Upper lobe of left lung (tissue), 6 donors: ENCODE results near the gene FARSB. TPM values are rescaled to one million over a fixed set of nuclear protein-coding genes. Genes with fewer than 3 reads are reported as not detected.

Experiments
- ATAC-seq, 2 donors: fragments of 200-7000 bp; cut with Tn5 transposase; one replicate each; pipeline ENCODE4 v1.9.1; 2022; ENCODE audit warnings: mild to moderate bottlenecking in 2 of 2, moderate library complexity in 2 of 2; ENCODE audit not compliant: low FRiP score in 2 of 2
- DNase-seq, 2 donors: peaks; one replicate each; pipeline ENCODE4 v3.0.0-alpha.2; 2019 to 2020
- H3K27ac ChIP-seq, 4 donors: fragments of 200-600 bp; sonication (generic); one replicate each; pipeline ENCODE4 v1.5.1; 2016 to 2019
- H3K27me3 ChIP-seq, 4 donors: fragments of 200-600 bp; sonication (generic); one replicate each; pipeline ENCODE4 v1.5.1; 2017 to 2019
- H3K36me3 ChIP-seq, 4 donors: fragments of 200-600 bp; sonication (generic); one replicate each; pipeline ENCODE4 v1.5.1; 2016 to 2019
- H3K4me1 ChIP-seq, 4 donors: fragments of 200-600 bp; sonication (generic); one replicate each; pipeline ENCODE4 v1.5.1; 2018 to 2019
- H3K4me3 ChIP-seq, 4 donors: fragments of 200-600 bp; sonication (generic); one replicate each; pipeline ENCODE4 v1.5.1; 2017 to 2019; ENCODE audit warnings: mild to moderate bottlenecking in 2 of 4, moderate library complexity in 1 of 4
- H3K9me3 ChIP-seq, 4 donors: fragments of 200-600 bp; sonication (generic); one replicate each; pipeline ENCODE4 v1.5.1; 2018 to 2019
- EP300 ChIP-seq, 4 donors: sonication (generic); formaldehyde crosslinking; IDR thresholded peaks; one replicate each; pipeline ENCODE4 v1.5.1; 2017; ENCODE audit warnings: antibody characterized with exemption in 4 of 4, control low read depth in 2 of 4
- POLR2A ChIP-seq, 4 donors: fragments of 450-650 bp; IDR thresholded peaks; one replicate each; pipeline ENCODE4 v1.5.1; 2016 to 2017; ENCODE audit warnings: antibody characterized with exemption in 4 of 4, mild to moderate bottlenecking in 2 of 4
- POLR2AphosphoS5 ChIP-seq, 2 donors: sonication (generic); formaldehyde crosslinking; IDR thresholded peaks; one replicate each; pipeline ENCODE4 v1.5.1; 2017; ENCODE audit warnings: antibody characterized with exemption in 2 of 2
- WGBS, 2 donors: methylation state at CpG; one replicate each; pipeline ENCODE4 v1.1.5; 2017 to 2018; 5-methylcytosine and 5-hydroxymethylcytosine counted together
- total RNA-seq, 6 donors: library from RNA; depleted of rRNA in 4 of 6; stranded (reverse); fragments of >200 nt in 4 of 6; gene quantifications; one replicate each; pipeline versions ENCODE4 v1.1.0 to v1.2.1, GENCODE V29; 2016 to 2021
- TF ChIP-seq, protein P1 (sequence below), 6 experiments: fragments of 450-650 bp in 4 of 6; fragments of 200-600 bp in 2 of 6; sonication (generic) in 2 of 6; IDR thresholded peaks; one replicate each; pipeline ENCODE4 v1.5.1; 2016 to 2019; ENCODE audit warnings: antibody characterized with exemption in 6 of 6
- donor health status: DM: no; HTN: no; CAD: no; lungs with moderate emphysema.
- donor health status: DM: no; HTN: yes; CAD: no; lungs with severe emphysema.

FARSB gene
- total RNA-seq, 6 donors from 2014 or later, result 2.0 to 12.5 (median 10.2) TPM

DNA sequence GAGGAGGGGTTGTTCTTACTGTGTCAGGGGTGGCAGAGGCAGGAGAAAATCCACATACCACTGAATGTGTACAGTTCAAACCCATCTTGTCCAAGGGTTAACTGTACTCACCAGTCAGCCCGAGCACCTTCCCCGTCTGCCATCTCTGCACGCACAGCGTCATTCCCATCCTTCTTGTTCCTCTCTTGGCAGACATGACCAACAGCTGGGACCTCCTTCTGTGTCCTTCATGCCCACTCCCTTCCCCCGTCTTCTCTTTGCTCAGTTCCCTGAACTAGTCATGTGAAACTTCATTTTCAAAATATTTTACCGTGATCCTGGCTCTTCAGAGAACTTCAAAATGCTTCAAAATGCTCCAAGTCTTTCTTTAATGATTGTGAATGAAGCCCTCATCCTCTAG is 92.0 kb downstream of the FARSB start:
- Histone ChIP-seq H3K27me3 (no peaks in the 10 kb centered on the region), H3K4me1 (no peaks in the 10 kb centered on the region), H3K36me3 (peaks cover 0 to 17% (median 3%) of the 10 kb centered on the region in 4 donors), H3K27ac (no peak overlapping the region), H3K4me3 (no peak overlapping the region), H3K9me3 (no peaks in the 10 kb centered on the region)
- TF ChIP-seq EP300 (IDR thresholded peaks at IDR 0.05), result no peak
- TF ChIP-seq POLR2AphosphoS5 (IDR thresholded peaks at IDR 0.05), result no peak
- TF ChIP-seq, protein P1, sequence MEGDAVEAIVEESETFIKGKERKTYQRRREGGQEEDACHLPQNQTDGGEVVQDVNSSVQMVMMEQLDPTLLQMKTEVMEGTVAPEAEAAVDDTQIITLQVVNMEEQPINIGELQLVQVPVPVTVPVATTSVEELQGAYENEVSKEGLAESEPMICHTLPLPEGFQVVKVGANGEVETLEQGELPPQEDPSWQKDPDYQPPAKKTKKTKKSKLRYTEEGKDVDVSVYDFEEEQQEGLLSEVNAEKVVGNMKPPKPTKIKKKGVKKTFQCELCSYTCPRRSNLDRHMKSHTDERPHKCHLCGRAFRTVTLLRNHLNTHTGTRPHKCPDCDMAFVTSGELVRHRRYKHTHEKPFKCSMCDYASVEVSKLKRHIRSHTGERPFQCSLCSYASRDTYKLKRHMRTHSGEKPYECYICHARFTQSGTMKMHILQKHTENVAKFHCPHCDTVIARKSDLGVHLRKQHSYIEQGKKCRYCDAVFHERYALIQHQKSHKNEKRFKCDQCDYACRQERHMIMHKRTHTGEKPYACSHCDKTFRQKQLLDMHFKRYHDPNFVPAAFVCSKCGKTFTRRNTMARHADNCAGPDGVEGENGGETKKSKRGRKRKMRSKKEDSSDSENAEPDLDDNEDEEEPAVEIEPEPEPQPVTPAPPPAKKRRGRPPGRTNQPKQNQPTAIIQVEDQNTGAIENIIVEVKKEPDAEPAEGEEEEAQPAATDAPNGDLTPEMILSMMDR (IDR thresholded peaks at IDR 0.05), result no peak
- TF ChIP-seq POLR2A (IDR thresholded peaks at IDR 0.05), result no peak
- WGBS, 2 donors, result 79 to 84% methylated on average over 6 of the region's 6 CpGs
- DNase-seq (no peak), ATAC-seq (no peak)

DNA sequence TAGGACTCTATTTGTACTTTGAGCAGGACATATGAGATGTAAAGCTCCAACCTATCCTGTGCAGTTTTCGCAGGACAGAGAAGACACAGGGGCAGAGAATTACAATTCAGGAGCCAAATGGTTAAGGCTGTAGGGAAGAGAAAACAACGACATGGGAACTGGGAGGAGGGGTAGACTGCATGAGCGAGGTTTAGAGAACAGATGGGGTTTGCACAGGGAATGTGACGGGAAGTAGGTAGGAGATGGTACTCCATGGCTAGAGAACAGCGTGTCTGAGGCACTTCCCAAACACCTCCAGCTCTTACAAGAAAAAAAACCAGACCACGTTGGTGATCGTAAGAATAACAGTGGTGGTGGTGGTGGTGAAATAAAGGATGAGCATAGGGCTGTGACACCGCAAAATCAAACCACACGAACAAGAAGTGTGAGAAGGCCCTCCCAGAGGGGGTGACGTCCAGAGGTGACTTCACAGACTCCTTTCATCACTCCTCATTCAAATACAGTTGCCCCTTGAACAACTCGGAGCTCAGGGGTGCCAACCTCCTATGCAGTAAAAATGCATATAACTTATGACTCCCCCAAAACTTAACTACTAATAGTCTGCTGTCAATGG is 92.7 kb downstream of the FARSB start:
- H3K4me1 ChIP-seq, result no peaks in the 10 kb centered on the region
- H3K27ac ChIP-seq, result no peak overlapping the region
- no peak overlapping the region for H3K4me3 ChIP-seq
- TF ChIP-seq, protein P1 (IDR thresholded peaks at IDR 0.05), result no peak
- TF ChIP-seq EP300 (IDR thresholded peaks at IDR 0.05) (no peak), POLR2AphosphoS5 (IDR thresholded peaks at IDR 0.05) (no peak), POLR2A (IDR thresholded peaks at IDR 0.05) (no peak)
- DNase-seq (no peak), ATAC-seq (no peak)
- H3K36me3 ChIP-seq, result peaks cover 0 to 14% (median 0%) of the 10 kb centered on the region in 4 donors
- no peaks in the 10 kb centered on the region for H3K9me3 ChIP-seq
- no peaks in the 10 kb centered on the region for H3K27me3 ChIP-seq
- 62 to 70% methylated on average over 11 of the region's 11 CpGs for WGBS, 2 donors

DNA sequence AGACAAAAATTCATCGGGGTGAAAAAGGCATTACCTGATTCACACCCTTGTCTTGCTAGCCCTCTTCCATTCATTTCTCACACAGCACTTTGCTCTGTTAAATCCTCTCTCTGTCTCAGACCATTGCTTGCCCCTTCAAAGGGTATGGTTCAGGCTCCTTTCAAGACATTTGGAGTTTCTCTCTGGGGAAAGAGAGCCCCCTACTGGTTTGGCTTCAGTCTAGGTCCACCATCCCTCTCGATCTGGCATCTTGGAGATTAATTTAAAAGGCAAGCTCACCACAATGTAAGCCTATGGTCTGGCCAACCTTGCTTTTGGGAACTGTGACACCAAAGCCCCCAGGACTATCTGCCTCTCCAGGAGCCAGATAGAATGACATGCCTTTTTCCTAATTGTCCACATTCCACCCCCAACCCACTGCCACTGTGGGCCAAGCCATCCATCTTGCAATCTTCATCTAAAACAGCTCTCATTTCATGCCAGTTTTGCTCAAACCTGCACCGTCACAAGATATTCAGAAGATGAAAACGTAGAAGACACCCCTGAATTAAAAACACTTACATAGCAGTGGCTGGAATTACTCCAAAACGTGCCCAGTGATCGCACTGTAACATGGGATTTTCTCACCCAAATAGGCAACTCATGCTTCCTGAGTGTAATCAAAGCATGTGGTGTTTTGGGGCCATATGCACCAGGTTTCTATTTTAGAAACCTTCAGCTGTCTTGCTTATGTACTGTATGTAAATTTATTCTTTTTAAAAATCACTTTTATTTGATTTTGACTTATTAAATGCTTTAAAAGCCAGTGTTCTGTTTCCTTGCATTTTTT is 93.9 kb downstream of the FARSB start:
- no peak overlapping the region for H3K27ac ChIP-seq
- no peaks in the 10 kb centered on the region for H3K9me3 ChIP-seq
- no peak for DNase-seq
- H3K36me3 ChIP-seq, result peaks cover 0 to 6% (median 0%) of the 10 kb centered on the region in 4 donors
- no peak for TF ChIP-seq POLR2AphosphoS5 (IDR thresholded peaks at IDR 0.05)
- TF ChIP-seq, protein P1 (IDR thresholded peaks at IDR 0.05), result peak in 5 of 6 experiments; percentile 39 to 59 (median 49)
- H3K4me3 ChIP-seq, result no peak overlapping the region
- peak; percentile 30 to 68 for ATAC-seq
- H3K4me1 ChIP-seq, result no peaks in the 10 kb centered on the region
- H3K27me3 ChIP-seq, result no peaks in the 10 kb centered on the region
- 50 to 68% methylated on average over 6 of the region's 6 CpGs for WGBS, 2 donors

DNA sequence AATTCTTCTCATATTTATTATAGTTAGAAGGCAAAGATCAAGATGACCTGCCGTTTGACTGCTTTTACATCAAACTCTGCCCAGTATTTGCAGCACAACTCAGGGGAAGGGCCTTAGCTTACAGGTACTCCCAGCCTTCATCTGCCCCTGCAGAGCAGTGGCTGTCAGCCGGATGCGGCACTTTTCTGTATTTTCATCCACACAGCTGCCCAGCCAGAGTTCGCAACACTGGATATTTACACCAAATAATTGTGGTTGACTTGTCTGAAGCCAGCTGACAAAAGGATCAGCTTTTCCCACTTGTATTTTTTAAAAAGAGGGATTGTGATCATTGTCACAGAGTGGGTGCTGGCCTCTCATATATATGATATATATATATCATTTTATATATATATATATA is 94.7 kb downstream of the FARSB start:
- Histone ChIP-seq H3K36me3 (no peaks in the 10 kb centered on the region), H3K9me3 (no peaks in the 10 kb centered on the region), H3K4me1 (no peaks in the 10 kb centered on the region), H3K27ac (no peak overlapping the region), H3K27me3 (no peaks in the 10 kb centered on the region), H3K4me3 (no peak overlapping the region)
- 93% methylated on average over 4 of the region's 4 CpGs for WGBS, 2 donors
- DNase-seq (no peak), ATAC-seq (no peak)
- TF ChIP-seq POLR2A (IDR thresholded peaks at IDR 0.05) (no peak), POLR2AphosphoS5 (IDR thresholded peaks at IDR 0.05) (no peak)

DNA sequence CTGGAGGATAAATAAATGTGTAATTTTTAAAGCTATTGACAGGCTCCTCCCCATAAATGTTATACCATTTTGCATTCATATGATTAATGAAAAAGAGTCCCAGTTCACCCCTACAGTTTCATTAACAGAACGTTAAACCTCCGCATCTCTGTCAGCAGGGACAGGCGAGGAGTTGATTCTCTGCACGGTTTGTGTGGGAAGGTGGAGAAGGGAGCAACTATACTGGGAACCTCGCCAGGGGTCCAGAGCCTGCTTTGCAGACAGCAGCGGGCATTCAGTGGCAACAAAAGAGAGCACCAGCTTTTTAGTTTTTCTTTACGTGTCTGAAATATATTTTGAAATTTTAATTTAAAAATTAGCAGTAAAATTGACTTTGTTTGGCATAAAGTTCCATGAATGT is 101.4 kb downstream of the FARSB start:
- Histone ChIP-seq H3K4me3 (no peak overlapping the region), H3K27ac (no peak overlapping the region), H3K9me3 (no peaks in the 10 kb centered on the region), H3K4me1 (no peaks in the 10 kb centered on the region), H3K27me3 (no peaks in the 10 kb centered on the region), H3K36me3 (no peaks in the 10 kb centered on the region)
- TF ChIP-seq POLR2AphosphoS5 (IDR thresholded peaks at IDR 0.05) (no peak), POLR2A (IDR thresholded peaks at IDR 0.05) (no peak), EP300 (IDR thresholded peaks at IDR 0.05) (no peak)
- TF ChIP-seq, protein P1 (IDR thresholded peaks at IDR 0.05), result no peak
- ATAC-seq (no peak), DNase-seq (no peak)
- 66 to 71% methylated on average over 7 of the region's 7 CpGs for WGBS, 2 donors
